Limb (tissue), 2 donors: ENCODE data around the gene ITSN2.
"Not testable (repeated sequence)": the region's sequence is repeated elsewhere in the genome, so short reads cannot be mapped to it uniquely, and the experiment has no call there.

ENCODE experiments used
- DNase-seq, 2 donors: peaks; one replicate each; pipeline ENCODE4 v3.0.0-alpha.2; 2016; ENCODE audit errors: extremely low spot score in 2 of 2

The ITSN2 gene

DNA sequence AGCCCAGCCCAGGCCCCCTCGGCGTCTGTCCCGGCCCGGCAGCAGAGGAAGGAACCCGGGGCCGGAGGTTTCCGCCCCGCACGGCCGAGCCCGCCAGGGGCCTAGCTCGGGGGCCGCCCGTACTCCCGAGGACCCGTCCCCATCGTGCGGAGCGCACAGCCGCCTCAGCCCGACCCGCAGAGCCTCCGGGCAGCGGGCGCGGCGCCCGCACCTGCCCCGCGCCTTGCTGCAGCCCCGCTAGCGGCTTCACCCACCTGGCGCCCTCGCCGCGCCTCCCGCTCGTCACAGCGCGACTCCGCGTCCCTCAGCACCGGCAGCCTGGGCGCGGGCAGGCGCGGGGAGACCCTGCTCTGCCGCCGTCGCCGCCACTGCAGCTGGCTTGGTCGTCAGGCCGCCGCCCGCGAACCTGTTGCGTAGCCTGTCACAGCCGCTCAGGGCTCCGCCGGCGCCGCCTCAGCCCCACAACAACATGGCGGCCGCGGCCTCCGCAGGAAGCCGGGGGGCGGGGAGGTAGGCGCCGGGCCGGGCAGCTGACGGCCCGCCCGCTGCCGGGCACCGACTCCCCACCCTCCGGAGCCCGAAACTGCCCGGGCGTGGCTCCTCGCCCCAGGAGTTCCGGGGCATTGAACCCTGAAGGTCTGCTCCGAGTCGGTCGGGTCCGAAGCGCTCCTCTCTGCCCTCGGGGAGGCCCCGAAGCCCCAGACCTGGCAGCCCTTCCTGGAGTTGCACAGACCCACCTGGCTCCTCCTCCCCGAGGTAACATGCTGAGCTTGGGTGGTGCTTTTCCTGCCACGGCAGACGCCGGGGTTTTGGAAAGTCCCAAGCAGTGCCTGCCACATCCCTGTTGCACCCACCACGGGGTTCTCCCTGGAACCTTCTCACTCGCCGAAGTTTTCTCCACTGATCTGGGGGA lies at the start of gene ITSN2:
ITSN2 (minus strand) TSS at position 487 of the 913 bp plus-strand sequence. CDS start 32,454 bp downstream, outside the sequence.
- peak; percentile 73 to 88 for DNase-seq

DNA sequence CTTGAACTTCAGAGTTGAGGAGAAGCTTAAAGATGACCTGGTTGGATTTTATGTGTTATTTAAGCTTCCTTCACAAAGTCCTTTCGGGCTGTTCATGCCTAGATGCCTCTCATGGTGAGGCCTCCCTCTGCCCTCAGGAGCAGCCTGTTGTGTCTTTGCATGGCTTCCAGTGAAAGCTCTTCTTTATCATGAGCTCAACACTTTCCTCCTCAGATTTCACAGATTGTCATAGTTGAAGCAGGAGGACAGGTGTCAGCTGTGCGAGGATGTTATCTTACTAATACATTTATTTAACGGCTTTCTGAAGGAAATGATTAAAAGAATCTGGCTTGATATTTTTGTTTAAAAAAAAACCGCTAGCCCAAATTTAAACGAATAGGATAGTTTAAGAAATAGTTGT lies 48.8 kb upstream of the ITSN2 start:
- DNase-seq: peak in 1 of 2 donors; percentile 59

DNA sequence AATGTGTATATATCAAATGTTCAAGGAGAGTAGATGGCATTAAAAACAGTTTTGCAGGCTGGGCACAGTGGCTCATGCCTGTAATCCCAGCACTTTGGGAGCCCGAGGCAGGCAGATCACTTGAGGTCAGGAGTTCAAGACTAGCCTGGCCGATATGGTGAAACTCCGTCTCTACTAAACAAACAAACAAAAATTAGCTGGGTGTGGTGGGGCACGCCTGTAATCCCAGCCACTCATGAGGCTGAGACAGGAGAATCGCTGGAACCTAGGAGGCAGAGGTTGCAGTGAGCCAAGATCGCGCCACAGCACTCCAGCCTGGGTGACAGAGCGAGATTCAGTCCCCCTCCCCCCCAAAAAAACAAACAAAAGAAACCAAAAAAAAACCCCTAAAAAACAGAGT lies 48.4 kb upstream of the ITSN2 start:
- not testable (repeated sequence) for DNase-seq

DNA sequence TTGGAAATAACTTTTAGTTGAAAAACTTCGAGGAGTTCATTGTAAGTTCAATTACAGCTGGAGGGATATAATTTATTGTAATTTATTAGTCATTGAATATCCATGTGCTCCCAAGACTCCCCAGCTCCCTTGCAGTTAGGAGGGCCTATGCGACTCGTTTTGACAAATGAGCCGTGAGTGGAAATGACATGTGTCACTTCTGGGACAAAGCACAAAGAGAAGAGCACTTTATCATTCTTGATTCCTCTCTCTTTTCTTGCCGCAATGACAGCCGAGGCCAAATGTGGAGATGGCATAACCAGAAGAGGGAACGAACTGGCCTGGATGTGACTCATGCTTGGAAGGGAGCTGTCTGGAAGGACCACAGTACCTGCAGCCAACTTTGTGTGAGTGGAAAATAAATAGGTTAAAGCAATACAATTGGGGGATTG lies 44.2 kb upstream of the ITSN2 start:
- peak in 1 of 2 donors; percentile 27 for DNase-seq

DNA sequence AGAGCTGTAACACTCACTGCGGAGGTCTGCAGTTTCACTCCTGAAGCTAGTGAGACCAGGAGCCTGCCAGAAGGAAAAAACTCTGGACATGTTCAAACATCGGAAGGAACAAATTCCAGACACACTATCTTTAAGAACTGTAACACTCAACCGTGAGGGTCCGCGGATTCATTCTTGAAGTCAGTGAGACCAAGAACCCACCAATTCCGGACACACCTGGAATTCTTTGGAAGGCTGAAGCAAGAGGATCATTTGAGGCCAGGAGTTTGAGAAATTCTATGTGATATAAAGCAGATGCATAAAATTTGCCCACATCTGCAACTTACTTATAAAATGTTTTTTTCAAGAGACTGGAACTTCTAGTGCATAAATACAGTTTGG lies 43.5 kb upstream of the ITSN2 start:
- no peak for DNase-seq

DNA sequence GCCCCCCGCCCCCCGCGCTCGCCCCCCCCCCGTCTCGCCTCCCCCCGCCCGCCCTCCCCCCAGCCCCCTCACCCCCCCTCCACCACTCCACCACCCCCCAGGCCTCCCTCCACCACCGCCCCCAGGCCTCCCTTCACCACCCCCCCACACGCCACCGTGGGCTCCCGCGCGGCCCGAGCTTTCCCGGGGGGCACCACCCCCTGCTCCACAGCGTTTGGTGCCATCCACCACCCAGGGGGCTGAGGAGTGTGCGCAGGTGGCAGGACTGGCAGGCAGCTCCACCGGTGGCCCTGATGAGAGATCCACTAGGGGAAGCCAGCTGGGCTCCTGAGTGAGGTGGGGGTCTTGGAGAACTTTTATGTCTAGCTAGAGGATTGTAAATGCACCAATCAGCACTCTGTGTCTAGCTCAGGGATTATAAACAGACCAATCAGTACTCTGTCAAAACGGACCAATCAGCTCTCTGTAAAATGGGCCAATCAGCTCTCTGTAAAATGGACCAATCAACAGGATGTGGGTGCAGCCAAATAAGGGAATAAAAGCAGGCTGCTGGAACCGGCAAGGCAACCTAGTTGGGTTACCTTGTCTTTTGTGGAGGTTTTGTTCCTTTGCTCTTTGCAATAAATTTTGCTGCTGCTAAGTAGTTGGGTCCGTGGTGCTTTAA lies 43.0 kb upstream of the ITSN2 start:
- no peak for DNase-seq

DNA sequence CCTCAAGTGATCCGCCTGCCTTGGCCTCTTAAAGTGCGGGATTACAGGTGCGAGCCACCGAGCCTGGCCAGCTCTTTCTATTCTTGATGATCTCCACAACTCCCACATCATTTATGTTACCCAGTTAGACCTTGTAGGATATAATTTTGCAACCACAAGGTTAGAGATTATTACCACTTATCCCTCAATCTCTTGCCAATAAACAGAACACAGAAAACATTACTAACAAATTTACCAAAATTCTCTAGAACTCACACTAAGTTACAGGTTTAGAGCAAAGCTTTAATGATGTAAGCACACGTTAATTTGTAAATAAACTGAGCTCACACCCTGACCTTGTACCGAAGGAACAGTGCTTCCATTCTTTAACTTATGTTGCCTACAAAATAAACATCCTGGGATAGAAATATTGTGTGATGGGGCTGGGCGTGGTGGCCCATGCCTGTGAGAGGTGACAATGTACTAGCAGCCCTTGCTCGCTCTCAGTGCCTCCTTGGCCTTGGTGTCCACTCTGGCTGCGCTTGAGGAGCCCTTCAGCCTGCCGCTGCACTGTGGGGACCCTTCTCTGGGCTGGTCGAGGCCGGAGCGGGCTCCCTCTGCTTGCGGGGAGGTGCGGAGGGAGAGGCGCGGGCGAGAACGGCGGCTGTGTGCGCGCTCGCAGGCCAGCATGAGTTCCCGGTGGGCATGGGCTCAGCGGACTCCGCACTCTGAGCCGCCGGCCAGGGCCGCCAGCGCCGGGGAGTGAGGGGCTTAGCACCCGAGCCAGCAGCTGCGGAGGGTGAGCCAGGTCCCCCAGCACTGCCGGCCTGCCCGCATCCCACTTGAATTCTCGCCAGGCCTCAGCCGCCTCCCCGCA lies 42.1 kb upstream of the ITSN2 start:
- peak in 1 of 2 donors; percentile 54 for DNase-seq

DNA sequence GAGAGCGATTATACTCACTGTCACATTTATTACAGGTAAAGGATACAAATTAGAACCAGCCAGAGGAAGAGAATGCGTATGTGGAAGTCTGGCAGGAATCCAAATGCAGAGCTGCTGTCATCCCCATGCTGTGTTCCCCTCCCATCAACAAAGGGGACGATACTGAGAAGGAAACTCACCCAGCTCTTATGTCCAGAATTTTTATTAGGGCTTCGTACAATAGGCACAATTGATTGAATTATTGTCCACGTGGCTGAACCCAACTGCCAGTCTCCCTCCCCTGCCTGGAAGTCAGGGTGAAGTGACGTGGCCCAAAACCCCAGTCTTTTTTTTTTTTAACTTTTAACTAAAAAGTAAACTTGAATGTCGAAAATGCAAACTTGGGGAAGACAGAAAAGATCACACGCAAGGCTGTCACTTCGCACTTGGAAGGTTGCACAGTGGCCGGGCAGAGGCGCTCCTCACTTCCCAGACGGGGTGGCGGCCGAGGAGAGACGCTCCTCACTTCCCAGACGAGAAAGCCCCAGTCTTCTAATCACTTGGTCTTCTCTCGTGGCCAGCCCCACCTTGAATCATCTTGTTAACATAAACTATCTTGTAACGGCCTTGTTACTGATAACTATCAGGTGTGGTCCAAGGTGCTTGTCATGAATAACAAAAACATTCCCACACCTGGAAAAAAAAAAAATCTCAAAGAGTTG lies 40.0 kb upstream of the ITSN2 start:
- DNase-seq: no peak

DNA sequence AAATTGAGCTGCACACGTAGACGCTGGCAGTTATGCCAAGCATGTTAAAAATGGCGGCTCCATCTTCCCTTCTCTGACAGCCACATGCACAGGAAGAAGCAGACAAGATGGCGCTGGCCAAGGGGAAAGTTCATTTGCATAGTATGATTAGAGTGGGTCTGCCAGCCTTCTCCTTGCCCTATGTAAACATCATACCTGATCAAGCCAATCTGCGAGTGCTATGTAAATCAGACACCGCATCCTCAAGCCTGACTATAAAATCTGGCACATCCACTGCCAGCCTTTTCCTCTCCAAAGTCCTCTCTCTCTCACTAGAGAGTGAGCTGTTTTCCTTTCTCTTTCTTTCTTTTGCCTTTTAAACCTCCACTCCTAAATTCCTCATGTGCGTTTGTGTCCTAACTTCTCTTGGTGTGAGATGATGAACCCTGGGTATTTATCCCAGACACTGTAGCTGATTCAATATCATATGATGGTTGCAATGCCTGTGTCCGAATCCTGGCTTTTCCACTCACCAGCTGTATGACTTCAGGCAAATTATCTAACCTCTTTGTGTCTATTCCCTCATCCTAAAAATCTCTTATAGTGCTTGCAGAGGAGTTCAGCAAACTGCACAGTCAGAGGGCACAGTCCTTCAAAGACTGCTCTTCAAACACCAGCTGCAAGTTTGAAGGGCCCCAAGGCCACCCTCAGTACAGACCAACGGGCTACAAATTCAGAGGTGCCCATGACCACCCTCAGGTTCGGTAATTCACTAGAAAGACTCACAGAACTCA lies 39.3 kb upstream of the ITSN2 start:
- no peak for DNase-seq

DNA sequence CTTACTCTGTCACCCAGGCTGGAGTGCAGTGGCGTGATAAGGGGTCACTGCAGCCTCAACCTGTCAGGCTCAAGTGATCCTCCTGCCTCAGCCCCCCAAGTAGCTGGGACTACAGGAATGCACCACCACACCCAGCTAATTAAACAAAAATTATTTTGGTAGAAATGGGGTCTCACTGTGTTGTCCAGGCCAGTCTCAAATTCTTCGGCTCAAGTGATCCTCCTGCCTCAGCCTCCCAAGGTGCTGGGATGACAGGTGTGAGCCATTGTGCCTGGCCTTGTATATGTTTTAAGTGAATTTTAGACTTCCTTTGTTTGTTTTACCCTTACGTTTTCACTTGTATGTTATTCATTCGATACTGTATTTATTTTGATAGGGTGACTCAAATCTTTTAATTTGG lies 34.7 kb upstream of the ITSN2 start:
- DNase-seq: no peak

DNA sequence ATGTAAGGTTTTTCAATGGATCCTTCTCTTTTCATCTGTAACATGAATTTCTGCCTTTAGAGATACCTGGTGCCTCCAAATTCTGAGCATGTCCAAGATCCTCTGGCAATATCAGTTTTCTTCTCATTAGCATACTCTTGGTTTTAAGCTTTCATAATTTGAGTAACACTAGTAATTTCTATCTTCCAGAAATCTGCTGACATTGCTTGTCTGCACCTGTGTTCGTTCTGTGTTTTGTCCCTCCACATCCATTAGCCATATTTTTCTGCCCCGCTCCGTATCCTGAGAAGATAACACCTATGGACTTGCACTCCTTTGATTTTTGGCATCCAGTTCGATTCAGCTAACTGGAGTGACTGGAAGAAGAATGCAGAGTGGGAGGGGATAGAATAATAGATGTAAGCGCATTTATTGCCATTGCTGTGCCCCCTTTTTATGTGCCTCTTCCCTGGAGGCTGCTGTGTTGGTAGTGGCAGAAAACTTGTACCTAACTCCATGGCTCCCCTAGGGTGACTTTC lies 32.3 kb upstream of the ITSN2 start:
- DNase-seq: no peak

DNA sequence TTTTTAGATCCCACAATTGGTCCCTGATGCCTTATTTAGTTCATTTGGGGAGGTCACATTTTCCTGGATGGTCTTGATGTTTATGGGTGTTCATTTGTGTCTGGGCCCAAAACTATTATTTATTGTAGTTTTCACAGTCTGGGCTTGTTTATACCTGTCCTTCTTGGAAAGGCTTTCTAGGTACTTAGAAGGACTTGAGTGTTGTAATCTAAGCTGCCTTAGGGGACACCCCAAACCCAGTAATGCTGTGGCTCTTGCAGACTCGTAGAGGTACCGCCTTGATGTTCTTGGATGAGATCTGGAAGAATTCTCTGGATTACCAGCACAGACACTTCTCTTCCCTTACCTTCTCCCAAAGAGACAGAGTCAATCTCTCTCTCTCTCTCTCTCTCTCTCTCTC lies 25.0 kb upstream of the ITSN2 start:
- DNase-seq: no peak

DNA sequence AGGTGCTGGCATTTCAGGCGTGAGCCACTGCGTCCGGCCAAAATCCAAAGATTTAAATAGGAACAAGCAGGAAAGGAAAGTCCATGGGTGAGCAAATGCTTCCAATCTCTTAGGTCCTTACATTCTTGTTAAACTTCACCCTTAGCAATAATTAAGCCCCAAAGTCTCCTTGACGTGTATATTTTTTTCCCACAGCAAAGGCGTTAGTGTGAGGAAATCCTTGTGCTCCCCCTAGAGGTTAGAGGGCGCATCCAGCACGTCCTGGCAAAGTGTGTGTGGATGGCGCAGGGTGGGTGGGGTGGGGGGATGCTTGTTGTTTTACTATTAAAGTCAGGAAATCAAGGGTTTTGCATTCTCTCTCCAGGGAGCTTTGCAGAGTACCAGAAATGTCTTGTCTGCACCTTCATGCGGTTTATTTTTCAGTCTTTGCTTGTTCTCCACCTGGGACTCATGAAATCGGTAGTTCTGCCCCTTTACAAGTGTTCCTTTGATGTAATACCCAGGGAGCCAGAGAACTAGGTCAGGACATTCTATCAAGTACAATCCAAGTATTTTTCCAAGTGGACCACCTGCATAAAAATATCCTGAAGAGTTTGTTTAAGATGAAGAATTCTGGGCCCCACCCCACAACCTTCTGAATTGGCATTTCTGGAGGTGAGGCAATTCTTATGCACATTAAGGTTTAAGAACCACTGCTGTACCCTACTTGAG lies 22.2 kb upstream of the ITSN2 start:
- peak; percentile 67 to 73 for DNase-seq

DNA sequence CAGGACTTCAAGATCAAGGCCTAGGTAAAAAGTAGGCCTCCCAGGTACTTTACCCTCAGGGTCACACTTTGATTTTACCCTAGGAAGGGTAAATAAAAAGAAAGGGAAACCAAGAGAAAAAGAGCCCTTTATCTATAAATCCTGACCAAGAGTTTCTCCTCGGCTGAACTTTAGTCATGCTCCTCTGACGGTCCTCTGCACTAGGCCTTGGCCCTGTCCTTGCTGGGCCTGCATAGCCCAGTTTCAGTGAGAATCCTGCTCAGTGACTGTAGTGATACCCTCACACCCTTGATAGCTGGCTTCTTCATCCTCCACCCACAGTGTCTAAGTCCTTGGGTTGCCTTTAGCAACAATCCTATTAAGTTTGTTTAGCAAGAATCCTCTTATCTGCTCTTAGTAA lies 20.5 kb upstream of the ITSN2 start:
- DNase-seq: no peak

DNA sequence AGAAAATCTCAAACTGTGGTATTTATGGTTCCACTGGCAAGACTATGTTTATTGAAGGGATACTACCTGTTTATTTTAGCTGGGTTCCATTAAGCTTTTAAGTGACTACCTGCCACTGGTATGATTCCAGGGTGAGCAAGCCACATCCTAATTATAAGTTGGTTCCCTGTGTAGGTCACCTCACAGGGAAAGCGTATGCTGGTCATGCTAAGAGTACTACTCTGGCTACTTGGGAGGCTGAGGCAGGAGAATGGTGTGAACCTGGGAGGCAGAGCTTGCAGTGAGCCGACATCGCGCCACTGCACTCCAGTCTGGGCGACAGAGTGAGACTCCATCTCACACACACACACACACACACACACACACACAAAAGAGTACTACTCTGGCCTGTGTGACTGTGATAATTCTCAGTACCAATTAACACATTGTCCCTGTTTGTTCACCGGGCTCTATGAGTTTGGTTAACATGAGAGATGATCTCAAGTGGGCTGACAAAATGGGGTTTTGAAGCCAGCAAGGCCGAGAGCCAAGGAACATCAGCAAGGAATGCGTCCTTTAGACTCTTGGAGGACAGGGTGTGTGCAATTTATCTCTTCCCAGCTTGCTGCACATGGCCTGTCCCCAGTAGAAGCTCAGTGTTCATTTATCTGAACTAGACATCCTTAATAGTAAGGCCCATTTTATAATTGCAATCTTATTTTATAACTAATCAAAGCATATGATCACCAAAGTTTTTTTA lies 15.2 kb upstream of the ITSN2 start:
- DNase-seq: no peak

DNA sequence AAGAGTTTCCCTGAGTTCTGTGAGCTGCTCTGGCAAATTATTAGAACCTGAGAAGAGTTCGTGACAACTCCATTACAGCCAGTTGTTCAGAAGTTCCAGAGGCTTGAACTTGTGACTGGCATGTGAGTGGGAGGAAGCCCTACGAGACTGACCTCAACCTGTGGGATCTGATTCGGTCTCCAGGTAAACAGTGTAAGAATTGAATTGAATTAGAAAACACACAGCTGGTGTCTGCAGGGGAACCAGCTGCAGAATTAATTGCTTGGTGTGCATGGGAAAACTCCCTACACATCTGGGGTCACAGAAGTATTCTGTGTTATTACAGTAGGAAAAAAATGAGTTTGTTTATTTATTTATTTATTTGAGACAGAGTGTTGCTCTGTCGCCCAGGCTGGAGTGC lies 14.0 kb upstream of the ITSN2 start:
- no peak for DNase-seq

DNA sequence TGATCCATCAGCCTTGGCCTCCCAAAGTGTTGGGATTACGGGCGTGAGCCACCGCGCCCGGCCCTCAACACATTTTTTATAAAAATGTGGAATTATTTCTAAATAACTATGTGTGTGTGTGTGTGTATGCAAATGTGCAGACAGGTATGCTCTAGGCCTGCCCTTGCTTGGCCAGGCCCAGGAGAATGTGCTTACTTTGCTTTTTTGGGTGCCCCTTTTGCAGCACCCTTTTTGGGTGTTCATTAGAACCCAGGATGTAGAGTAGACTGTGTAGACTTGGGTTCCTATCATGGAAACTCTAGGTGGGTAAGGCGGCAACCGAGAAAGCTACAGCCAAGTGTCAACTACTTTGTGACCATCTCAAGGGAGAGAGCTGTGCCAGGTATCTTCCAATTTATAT lies 11.7 kb upstream of the ITSN2 start:
- no peak for DNase-seq

DNA sequence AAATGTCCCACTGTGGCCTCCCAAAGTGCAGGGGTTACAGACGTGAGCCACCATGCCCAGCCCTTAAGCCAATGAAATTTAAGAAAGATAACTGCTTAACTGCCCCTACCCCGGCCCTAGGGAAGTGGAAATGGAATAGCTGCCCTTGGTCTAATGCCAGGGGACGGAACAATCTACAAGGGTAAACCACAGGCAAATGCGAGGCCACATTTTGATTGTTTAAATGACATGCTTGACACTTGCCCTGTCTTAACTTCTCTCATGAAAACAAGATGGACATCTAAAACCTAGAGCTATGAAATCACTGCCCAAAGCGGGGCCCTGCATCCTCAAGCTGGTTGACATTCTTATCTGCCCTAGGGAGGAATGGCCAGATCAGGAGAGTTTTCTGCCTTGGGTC lies 5.5 kb upstream of the ITSN2 start:
- DNase-seq: no peak

DNA sequence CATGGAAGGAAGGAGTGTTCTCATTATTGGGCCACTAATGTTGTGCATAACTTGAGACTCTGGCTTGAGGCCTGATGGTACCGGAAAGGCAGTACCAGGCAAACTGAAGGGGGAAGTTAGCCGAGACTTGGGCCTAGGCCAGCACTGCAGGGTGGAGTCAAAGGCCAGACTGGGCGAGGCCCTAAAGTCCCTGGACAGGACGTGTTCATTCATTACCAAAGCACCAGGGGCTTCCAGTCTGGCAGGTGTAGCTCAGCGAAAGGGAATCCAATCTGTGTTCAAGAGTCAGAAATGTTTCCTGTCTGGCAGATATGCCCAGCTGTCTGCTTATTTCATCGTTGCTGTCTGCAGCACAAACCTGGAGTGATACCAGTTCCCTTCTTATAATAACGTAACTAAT lies 4.7 kb upstream of the ITSN2 start:
- peak; percentile 42 to 51 for DNase-seq
